ENCODE data around the gene UNC5CL. TPM values are rescaled to one million over a fixed set of nuclear protein-coding genes. Genes with fewer than 3 reads are reported as not detected.

The UNC5CL gene
- total and polyA plus RNA-seq, 2 experiments from 2014 or later = not detected

GRCh38 chr6:41033776-41034175 lies 5.2 kb downstream of the UNC5CL start:
- H2AFZ ChIP-seq = no peak overlapping the region
- peaks cover 4% of the 10 kb centered on the region for H3K27me3 ChIP-seq (replicated peaks; ENCODE audit: insufficient read depth)
- H3K79me2 ChIP-seq (ENCODE audit: insufficient read depth) = no peaks in the 10 kb centered on the region
- 76 to 86% methylated on average over 12 to 13 of the region's 13 CpGs for WGBS, 2 experiments (ENCODE audit: low coverage in 1 of 2, low lambda C conversion rate in 2 of 2, missing lambda C conversion rate in 2 of 2)
- no peak overlapping the region for H3K4me3 ChIP-seq
- no peak for TF ChIP-seq EZH2 (IDR thresholded peaks at IDR 0.05; ENCODE audit: insufficient read depth, poor library complexity, severe bottlenecking)
- TF ChIP-seq EZH2phosphoT487 (IDR thresholded peaks at IDR 0.05; ENCODE audit: insufficient read depth, low read depth) = no peak
- H3K4me2 ChIP-seq (ENCODE audit: unreplicated experiment) = no peak overlapping the region
- H3K9ac ChIP-seq = no peak overlapping the region
- no peaks in the 10 kb centered on the region for H4K20me1 ChIP-seq (ENCODE audit: insufficient read depth)
- in situ Hi-C loops (cut with MboI) = no loop called here
- DNase-seq = no peak
- no peaks in the 10 kb centered on the region for H3K9me3 ChIP-seq (ENCODE audit: low read depth)
- no peak overlapping the region for H3K27ac ChIP-seq
- H3K9me2 ChIP-seq (ENCODE audit: insufficient read depth) = no peaks in the 10 kb centered on the region
- no peaks in the 10 kb centered on the region for H3K36me3 ChIP-seq (ENCODE audit: low read depth)
- H3K4me1 ChIP-seq (ENCODE audit: insufficient read depth) = no peaks in the 10 kb centered on the region
- H3F3A ChIP-seq (ENCODE audit: insufficient read depth) = no peaks in the 10 kb centered on the region

GRCh38 chr6:41032830-41033229 lies 6.2 kb downstream of the UNC5CL start:
- H3K27me3 ChIP-seq (replicated peaks; ENCODE audit: insufficient read depth) = peaks cover 4% of the 10 kb centered on the region; the same call in 1 of the 2 replicates
- TF ChIP-seq EZH2phosphoT487 (IDR thresholded peaks at IDR 0.05; ENCODE audit: insufficient read depth, low read depth) (no peak), EZH2 (IDR thresholded peaks at IDR 0.05; ENCODE audit: insufficient read depth, poor library complexity, severe bottlenecking) (no peak)
- WGBS, 2 experiments (ENCODE audit: low coverage in 1 of 2, low lambda C conversion rate in 2 of 2, missing lambda C conversion rate in 2 of 2) = 89 to 90% methylated on average over 15 of the region's 15 CpGs
- no peaks in the 10 kb centered on the region for H3K79me2 ChIP-seq (ENCODE audit: insufficient read depth)
- H3K9ac ChIP-seq = no peak overlapping the region
- H3K9me2 ChIP-seq (ENCODE audit: insufficient read depth) = no peaks in the 10 kb centered on the region
- H3K4me1 ChIP-seq (ENCODE audit: insufficient read depth) = no peaks in the 10 kb centered on the region
- DNase-seq = no peak
- no peaks in the 10 kb centered on the region for H3K9me3 ChIP-seq (ENCODE audit: low read depth)
- in situ Hi-C loops (cut with MboI) = no loop called here
- no peak overlapping the region for H2AFZ ChIP-seq
- no peaks in the 10 kb centered on the region for H4K20me1 ChIP-seq (ENCODE audit: insufficient read depth)
- no peak overlapping the region for H3K4me3 ChIP-seq
- H3F3A ChIP-seq (ENCODE audit: insufficient read depth) = no peaks in the 10 kb centered on the region
- H3K27ac ChIP-seq = no peak overlapping the region
- H3K36me3 ChIP-seq (ENCODE audit: low read depth) = no peaks in the 10 kb centered on the region
- no peak overlapping the region for H3K4me2 ChIP-seq (ENCODE audit: unreplicated experiment)

- H2AFZ ChIP-seq = peak overlapping the region; percentile 97
- H3K79me2 ChIP-seq (ENCODE audit: insufficient read depth) = no peaks in the 10 kb centered on the region
- in situ Hi-C loops (cut with MboI) = no loop called here
- H3K27ac ChIP-seq = no peak overlapping the region
- DNase-seq = no peak
- H3K9me2 ChIP-seq (ENCODE audit: insufficient read depth) = no peaks in the 10 kb centered on the region
- H3K9me3 ChIP-seq (ENCODE audit: low read depth) = no peaks in the 10 kb centered on the region
- 73 to 77% methylated on average over 13 of the region's 13 CpGs for WGBS, 2 experiments (ENCODE audit: low coverage in 1 of 2, low lambda C conversion rate in 2 of 2, missing lambda C conversion rate in 2 of 2)
- no peaks in the 10 kb centered on the region for H3K36me3 ChIP-seq (ENCODE audit: low read depth)
- H3K9ac ChIP-seq = peak overlapping the region; percentile 70
- no peaks in the 10 kb centered on the region for H4K20me1 ChIP-seq (ENCODE audit: insufficient read depth)
- no peaks in the 10 kb centered on the region for H3K4me1 ChIP-seq (ENCODE audit: insufficient read depth)
- peak overlapping the region; percentile 82 for H3K4me2 ChIP-seq (ENCODE audit: unreplicated experiment)
- no peaks in the 10 kb centered on the region for H3F3A ChIP-seq (ENCODE audit: insufficient read depth)
- peak overlapping the region; percentile 70 for H3K4me3 ChIP-seq
- TF ChIP-seq EZH2 (IDR thresholded peaks at IDR 0.05; ENCODE audit: insufficient read depth, poor library complexity, severe bottlenecking) (no peak), EZH2phosphoT487 (IDR thresholded peaks at IDR 0.05; ENCODE audit: insufficient read depth, low read depth) (no peak)
- no peaks in the 10 kb centered on the region for H3K27me3 ChIP-seq (replicated peaks; ENCODE audit: insufficient read depth)
Measured at GRCh38 chr6:41028561-41029412, 10.2 kb downstream of the UNC5CL start.

- DNase-seq = peak; percentile 80
- in situ Hi-C loops (cut with MboI) = no loop called here
Measured at GRCh38 chr6:41027799-41028560, 11.0 kb downstream of the UNC5CL start.

More at GRCh38 chr6:41027799-41028560, 11.0 kb downstream of the UNC5CL start:
- peak overlapping the region; percentile 70 for H3K9ac ChIP-seq
- TF ChIP-seq EZH2 (IDR thresholded peaks at IDR 0.05; ENCODE audit: insufficient read depth, poor library complexity, severe bottlenecking) = no peak
- no peak for TF ChIP-seq EZH2phosphoT487 (IDR thresholded peaks at IDR 0.05; ENCODE audit: insufficient read depth, low read depth)
- no peaks in the 10 kb centered on the region for H3K4me1 ChIP-seq (ENCODE audit: insufficient read depth)
- H3K27me3 ChIP-seq (replicated peaks; ENCODE audit: insufficient read depth) = no peaks in the 10 kb centered on the region
- H2AFZ ChIP-seq = peak overlapping the region; percentile 97
- WGBS, 2 experiments (ENCODE audit: low coverage in 1 of 2, low lambda C conversion rate in 2 of 2, missing lambda C conversion rate in 2 of 2) = 3 to 4% methylated on average over 39 to 45 of the region's 45 CpGs
- no peaks in the 10 kb centered on the region for H3K9me2 ChIP-seq (ENCODE audit: insufficient read depth)
- H3K36me3 ChIP-seq (ENCODE audit: low read depth) = no peaks in the 10 kb centered on the region
- no peaks in the 10 kb centered on the region for H4K20me1 ChIP-seq (ENCODE audit: insufficient read depth)
- no peaks in the 10 kb centered on the region for H3K79me2 ChIP-seq (ENCODE audit: insufficient read depth)
- peak overlapping the region; percentile 70 for H3K4me3 ChIP-seq
- no peaks in the 10 kb centered on the region for H3K9me3 ChIP-seq (ENCODE audit: low read depth)
- no peaks in the 10 kb centered on the region for H3F3A ChIP-seq (ENCODE audit: insufficient read depth)
- H3K4me2 ChIP-seq (ENCODE audit: unreplicated experiment) = peak overlapping the region; percentile 82
- no peak overlapping the region for H3K27ac ChIP-seq
